WTC11 (cell line): ENCODE data around the gene ACOX3. TPM values are rescaled to one million over a fixed set of nuclear protein-coding genes. Genes with fewer than 3 reads are reported as not detected.
"Not testable (repeated sequence)": the region's sequence is repeated elsewhere in the genome, so short reads cannot be mapped to it uniquely, and the experiment has no call there.

Experiments
- ATAC-seq: fragments of 200-7000 bp; cut with Tn5 transposase; 2 replicates; pipeline ENCODE4 v1.10.0; 2021; ENCODE audit warnings: mild to moderate bottlenecking, moderate library complexity
- CTCF ChIA-PET: fragments of 300-600 bp; sonication (Branson Sonifier 250); formaldehyde crosslinking; loops from one replicate; lab custom pipeline; 2021; ENCODE audit warnings: antibody characterized with exemption; lab: Charles Lee
- POLR2A ChIA-PET: fragments of 350-600 bp; sonication (Branson Sonifier 250); formaldehyde crosslinking; loops from one replicate; lab custom pipeline; 2021; ENCODE audit warnings: antibody characterized with exemption; lab: Charles Lee
- DNase-seq: peaks from one replicate; pipeline ENCODE4 v3.0.0; 2021; ENCODE audit warnings: low spot score
- H3K27ac Mint-ChIP-seq: 2 replicates; pipeline ENCODE4 v1.8.0; 2021; ENCODE audit warnings: mixed read lengths
- H3K27me3 Mint-ChIP-seq: 2 replicates; pipeline ENCODE4 v1.8.0; 2021; ENCODE audit warnings: low read depth, mild to moderate bottlenecking, moderate library complexity, mixed read lengths
- H3K36me3 Mint-ChIP-seq: 2 replicates; pipeline ENCODE4 v1.8.0; 2021; ENCODE audit warnings: mixed read lengths
- H3K4me1 Mint-ChIP-seq: 2 replicates; pipeline ENCODE4 v1.8.0; 2022; ENCODE audit warnings: mixed read lengths
- H3K4me3 Mint-ChIP-seq: 2 replicates; pipeline ENCODE4 v1.8.0; 2021; ENCODE audit warnings: mild to moderate bottlenecking, moderate library complexity, mixed read lengths
- H3K9me3 Mint-ChIP-seq: 2 replicates; pipeline ENCODE4 v1.8.0; 2021; ENCODE audit warnings: mixed read lengths
- ATF1 ChIP-seq: sonication (generic); formaldehyde crosslinking; IDR thresholded peaks from 2 replicates; pipeline ENCODE4 v1.8.1; 2023; ENCODE audit warnings: mild to moderate bottlenecking, moderate library complexity, missing genetic modification reagents
- ATF2 ChIP-seq: sonication (generic); formaldehyde crosslinking; IDR thresholded peaks from 2 replicates; pipeline ENCODE4 v1.8.1; 2022; ENCODE audit warnings: low read depth, missing genetic modification reagents, borderline replicate concordance
- CTCF ChIP-seq: fragments of 200-600 bp; IDR thresholded peaks from 2 replicates; pipeline ENCODE4 v1.8.0; 2022; ENCODE audit warnings: antibody characterized with exemption
- GRHL2 ChIP-seq: fragments of 250-450 bp; sonication (Bioruptor Pico); IDR thresholded peaks from 2 replicates; pipeline ENCODE4 v1.8.0; 2022; ENCODE audit warnings: mild to moderate bottlenecking, moderate library complexity; ENCODE audit not compliant: insufficient replicate concordance, severe bottlenecking
- IRF2 ChIP-seq: sonication (generic); formaldehyde crosslinking; IDR thresholded peaks from 2 replicates; pipeline ENCODE4 v1.8.0; 2022; ENCODE audit warnings: low read depth, missing genetic modification reagents, borderline replicate concordance
- KAT7 ChIP-seq: sonication (generic); formaldehyde crosslinking; IDR thresholded peaks from 2 replicates; pipeline ENCODE4 v1.8.1; 2023; ENCODE audit warnings: missing genetic modification reagents, mild to moderate bottlenecking, borderline replicate concordance
- NFYB ChIP-seq: sonication (generic); formaldehyde crosslinking; conservative IDR thresholded peaks from 2 replicates; pipeline ENCODE4 v1.8.0; 2022; ENCODE audit warnings: low read depth, missing genetic modification reagents
- PRDM15 ChIP-seq: sonication (generic); formaldehyde crosslinking; IDR thresholded peaks from 2 replicates; pipeline ENCODE4 v1.8.0; 2022; ENCODE audit warnings: missing genetic modification reagents
- RELA ChIP-seq: sonication (generic); formaldehyde crosslinking; IDR thresholded peaks from 2 replicates; pipeline ENCODE4 v1.8.1; 2022; ENCODE audit warnings: missing genetic modification reagents, mild to moderate bottlenecking, borderline replicate concordance
- TP53 ChIP-seq: sonication (generic); formaldehyde crosslinking; IDR thresholded peaks from 2 replicates; pipeline ENCODE4 v1.8.1; 2023; ENCODE audit warnings: mild to moderate bottlenecking, missing genetic modification reagents
- USF2 ChIP-seq: sonication (generic); formaldehyde crosslinking; IDR thresholded peaks from 2 replicates; pipeline ENCODE4 v1.8.1; 2023; ENCODE audit warnings: mild to moderate bottlenecking, missing genetic modification reagents, moderate library complexity
- ZNF416 ChIP-seq: fragments of 250-450 bp; sonication (Bioruptor Pico); IDR thresholded peaks from 2 replicates; pipeline ENCODE4 v1.9.0; 2021; ENCODE audit warnings: mild to moderate bottlenecking, inconsistent platforms
- ZNF512 ChIP-seq: sonication (generic); formaldehyde crosslinking; IDR thresholded peaks from 2 replicates; pipeline ENCODE4 v1.8.1; 2022; ENCODE audit warnings: missing genetic modification reagents, borderline replicate concordance
- total RNA-seq: library from RNA; stranded (reverse); gene quantifications from 3 replicates; pipeline ENCODE4 v1.2.3, GENCODE V29; 2021
- TF ChIP-seq, protein P1 (sequence below): sonication (generic); formaldehyde crosslinking; IDR thresholded peaks from 2 replicates; pipeline ENCODE4 v1.8.0; 2022; ENCODE audit warnings: mild to moderate bottlenecking, missing genetic modification reagents
- TF ChIP-seq, protein P2 (sequence below): sonication (generic); formaldehyde crosslinking; IDR thresholded peaks from 2 replicates; pipeline ENCODE4 v1.8.1; 2023; ENCODE audit warnings: mild to moderate bottlenecking, missing genetic modification reagents

Gene ACOX3
- total RNA-seq, 1 experiment from 2014 or later: 10.7 TPM

DNA sequence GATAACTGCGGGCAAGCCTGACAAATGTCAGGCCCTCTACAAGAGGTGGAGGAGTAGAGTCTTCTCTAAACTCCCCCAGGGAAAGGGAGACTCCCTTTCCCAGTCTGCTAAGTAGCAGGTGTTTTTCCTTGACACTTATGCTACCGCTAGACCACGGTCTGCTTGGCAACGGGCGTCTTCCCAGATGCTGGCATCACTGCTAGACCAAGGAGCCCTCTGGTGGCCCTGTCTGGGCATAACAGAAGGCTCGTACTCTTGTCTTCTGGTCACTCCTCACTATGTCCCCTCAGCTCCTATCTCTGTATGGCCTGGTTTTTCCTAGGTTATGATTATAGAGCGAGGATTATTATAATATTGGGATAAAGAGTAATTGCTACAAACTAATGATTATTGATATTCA, 33.6 kb downstream of the ACOX3 start:
- ATAC-seq, POLR2A ChIA-PET, H3K27ac Mint-ChIP-seq, H3K27me3 Mint-ChIP-seq, H3K4me3 Mint-ChIP-seq: not testable (repeated sequence)
- DNase-seq: peak; percentile 76
- Mint-ChIP-seq H3K36me3 (peaks cover 20% of the 10 kb centered on the region), H3K4me1 (peaks cover 13% of the 10 kb centered on the region), H3K9me3 (peaks cover 13% of the 10 kb centered on the region)
- peak; percentile 52 for TF ChIP-seq CTCF
- CTCF ChIA-PET: interaction anchor here (1.3 to 3.5 kb wide), 7 partner anchors 21 to 230 kb away, joined by 3 to 23 read pairs (median 9); no protein-coding TSS in a partner anchor

GRCh38 chr4:8405516-8405875, 35.0 kb downstream of the ACOX3 start:
- no peak for DNase-seq
- ChIA-PET POLR2A (no interaction called here), CTCF (no interaction called here)
- H3K27ac Mint-ChIP-seq: no peak overlapping the region
- H3K36me3 Mint-ChIP-seq: peaks cover 20% of the 10 kb centered on the region
- H3K4me1 Mint-ChIP-seq: peaks cover 10% of the 10 kb centered on the region
- H3K27me3 Mint-ChIP-seq: peaks cover 2% of the 10 kb centered on the region; the same call in 1 of the 2 replicates
- TF ChIP-seq GRHL2 (CRISPR knock-in tag) (no peak), RELA (no peak), NFYB (no peak), KAT7 (CRISPR knock-in tag) (no peak), ZNF512 (no peak), ATF1 (CRISPR knock-in tag) (no peak), ZNF416 (CRISPR knock-in tag) (no peak), ATF2 (CRISPR knock-in tag) (no peak), PRDM15 (CRISPR knock-in tag) (no peak), IRF2 (CRISPR knock-in tag) (no peak), USF2 (CRISPR knock-in tag) (no peak), TP53 (no peak)
- TF ChIP-seq, protein P1, sequence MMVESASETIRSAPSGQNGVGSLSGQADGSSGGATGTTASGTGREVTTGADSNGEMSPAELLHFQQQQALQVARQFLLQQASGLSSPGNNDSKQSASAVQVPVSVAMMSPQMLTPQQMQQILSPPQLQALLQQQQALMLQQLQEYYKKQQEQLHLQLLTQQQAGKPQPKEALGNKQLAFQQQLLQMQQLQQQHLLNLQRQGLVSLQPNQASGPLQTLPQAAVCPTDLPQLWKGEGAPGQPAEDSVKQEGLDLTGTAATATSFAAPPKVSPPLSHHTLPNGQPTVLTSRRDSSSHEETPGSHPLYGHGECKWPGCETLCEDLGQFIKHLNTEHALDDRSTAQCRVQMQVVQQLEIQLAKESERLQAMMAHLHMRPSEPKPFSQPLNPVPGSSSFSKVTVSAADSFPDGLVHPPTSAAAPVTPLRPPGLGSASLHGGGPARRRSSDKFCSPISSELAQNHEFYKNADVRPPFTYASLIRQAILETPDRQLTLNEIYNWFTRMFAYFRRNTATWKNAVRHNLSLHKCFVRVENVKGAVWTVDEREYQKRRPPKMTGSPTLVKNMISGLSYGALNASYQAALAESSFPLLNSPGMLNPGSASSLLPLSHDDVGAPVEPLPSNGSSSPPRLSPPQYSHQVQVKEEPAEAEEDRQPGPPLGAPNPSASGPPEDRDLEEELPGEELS (CRISPR knock-in tag): no peak
- TF ChIP-seq, protein P2, sequence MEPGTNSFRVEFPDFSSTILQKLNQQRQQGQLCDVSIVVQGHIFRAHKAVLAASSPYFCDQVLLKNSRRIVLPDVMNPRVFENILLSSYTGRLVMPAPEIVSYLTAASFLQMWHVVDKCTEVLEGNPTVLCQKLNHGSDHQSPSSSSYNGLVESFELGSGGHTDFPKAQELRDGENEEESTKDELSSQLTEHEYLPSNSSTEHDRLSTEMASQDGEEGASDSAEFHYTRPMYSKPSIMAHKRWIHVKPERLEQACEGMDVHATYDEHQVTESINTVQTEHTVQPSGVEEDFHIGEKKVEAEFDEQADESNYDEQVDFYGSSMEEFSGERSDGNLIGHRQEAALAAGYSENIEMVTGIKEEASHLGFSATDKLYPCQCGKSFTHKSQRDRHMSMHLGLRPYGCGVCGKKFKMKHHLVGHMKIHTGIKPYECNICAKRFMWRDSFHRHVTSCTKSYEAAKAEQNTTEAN (CRISPR knock-in tag): no peak
- H3K9me3 Mint-ChIP-seq: peaks cover 13% of the 10 kb centered on the region
- no peak for ATAC-seq
- H3K4me3 Mint-ChIP-seq: no peak overlapping the region
